Chondrocyte (in vitro differentiated cells): Measurements from ENCODE around the gene RXRA. TPM values are rescaled to one million over a fixed set of nuclear protein-coding genes. Genes with fewer than 3 reads are reported as not detected.

ENCODE experiments used
- DNase-seq: peaks from one replicate; pipeline ENCODE4 v3.0.0; 2021; ENCODE audit warnings: mixed read lengths, low spot score
- H3K27ac Mint-ChIP-seq: one replicate; pipeline ENCODE4 v1.8.0; 2021; ENCODE audit warnings: mild to moderate bottlenecking, moderate library complexity, mixed read lengths; ENCODE audit not compliant: unreplicated experiment
- H3K27me3 Mint-ChIP-seq: 2 replicates; pipeline ENCODE4 v1.8.0; 2021; ENCODE audit warnings: low read depth, mixed read lengths
- H3K36me3 Mint-ChIP-seq: 2 replicates; pipeline ENCODE4 v1.8.0; 2021; ENCODE audit warnings: low read depth, mixed read lengths
- H3K4me1 Mint-ChIP-seq: 2 replicates; pipeline ENCODE4 v1.8.0; 2021; ENCODE audit warnings: low read depth, mild to moderate bottlenecking, mixed read lengths
- H3K4me3 Mint-ChIP-seq: one replicate; pipeline ENCODE4 v1.8.0; 2021; ENCODE audit warnings: mild to moderate bottlenecking, moderate library complexity, mixed read lengths; ENCODE audit not compliant: unreplicated experiment
- H3K9me3 Mint-ChIP-seq: 2 replicates; pipeline ENCODE4 v1.8.0; 2021; ENCODE audit warnings: low read depth, mixed read lengths
- CTCF ChIP-seq: fragments of 200-600 bp; sonication (generic); IDR thresholded peaks from 2 replicates; pipeline ENCODE4 v1.5.0; 2021; ENCODE audit warnings: antibody characterized with exemption, mild to moderate bottlenecking, moderate library complexity
- total RNA-seq: library from RNA; stranded (reverse); gene quantifications from 3 replicates; pipeline ENCODE4 v1.2.1, GENCODE V29; 2021

Gene RXRA
- total RNA-seq, 1 donor from 2014 or later, result 27.3 TPM

- H3K4me3 Mint-ChIP-seq, result no peak overlapping the region
- DNase-seq, result no peak
- H3K27ac Mint-ChIP-seq, result no peak overlapping the region
- no peaks in the 10 kb centered on the region for H3K9me3 Mint-ChIP-seq
- H3K27me3 Mint-ChIP-seq, result no peaks in the 10 kb centered on the region
- no peaks in the 10 kb centered on the region for H3K4me1 Mint-ChIP-seq
- no peak for TF ChIP-seq CTCF
- peaks cover 6% of the 10 kb centered on the region for H3K36me3 Mint-ChIP-seq
Observed at GRCh38 chr9:134424818-134425217, 98.6 kb downstream of the RXRA start.

DNA sequence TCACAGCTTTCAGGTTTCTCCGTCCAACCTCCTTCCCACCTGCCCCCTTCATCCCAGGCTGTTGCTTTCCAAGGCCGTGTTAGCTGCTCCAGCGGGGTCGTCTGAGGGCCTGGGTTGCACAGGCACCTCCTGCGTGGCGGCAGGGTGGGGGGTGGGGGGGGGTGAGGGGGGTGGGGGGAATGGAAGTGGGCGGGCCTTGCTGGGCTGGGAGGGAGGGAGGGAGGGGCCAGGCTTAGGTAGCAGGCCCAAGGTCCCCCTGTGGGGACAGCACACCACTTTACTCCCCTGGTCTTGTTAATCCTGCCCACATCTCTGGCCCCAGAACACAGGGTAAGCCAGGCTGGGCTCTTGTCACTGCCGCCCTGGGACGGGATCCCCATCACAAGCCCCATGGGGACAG is 99.1 kb downstream of the RXRA start:
- Mint-ChIP-seq H3K27ac (no peak overlapping the region), H3K36me3 (peaks cover 6% of the 10 kb centered on the region), H3K4me3 (no peak overlapping the region), H3K9me3 (no peaks in the 10 kb centered on the region), H3K27me3 (no peaks in the 10 kb centered on the region), H3K4me1 (no peaks in the 10 kb centered on the region)
- TF ChIP-seq CTCF, result no peak
- DNase-seq, result no peak

- H3K9me3 Mint-ChIP-seq, result no peaks in the 10 kb centered on the region
- H3K4me1 Mint-ChIP-seq, result no peaks in the 10 kb centered on the region
- H3K36me3 Mint-ChIP-seq, result peaks cover 6% of the 10 kb centered on the region
- DNase-seq, result no peak
- no peak overlapping the region for H3K4me3 Mint-ChIP-seq
- TF ChIP-seq CTCF, result no peak
- H3K27ac Mint-ChIP-seq, result no peak overlapping the region
- H3K27me3 Mint-ChIP-seq, result no peaks in the 10 kb centered on the region
Observed at GRCh38 chr9:134425812-134426211, 99.6 kb downstream of the RXRA start.

GRCh38 chr9:134426436-134426835 is 100.2 kb downstream of the RXRA start:
- Mint-ChIP-seq H3K27me3 (no peaks in the 10 kb centered on the region), H3K4me1 (no peaks in the 10 kb centered on the region)
- no peak for DNase-seq

DNA sequence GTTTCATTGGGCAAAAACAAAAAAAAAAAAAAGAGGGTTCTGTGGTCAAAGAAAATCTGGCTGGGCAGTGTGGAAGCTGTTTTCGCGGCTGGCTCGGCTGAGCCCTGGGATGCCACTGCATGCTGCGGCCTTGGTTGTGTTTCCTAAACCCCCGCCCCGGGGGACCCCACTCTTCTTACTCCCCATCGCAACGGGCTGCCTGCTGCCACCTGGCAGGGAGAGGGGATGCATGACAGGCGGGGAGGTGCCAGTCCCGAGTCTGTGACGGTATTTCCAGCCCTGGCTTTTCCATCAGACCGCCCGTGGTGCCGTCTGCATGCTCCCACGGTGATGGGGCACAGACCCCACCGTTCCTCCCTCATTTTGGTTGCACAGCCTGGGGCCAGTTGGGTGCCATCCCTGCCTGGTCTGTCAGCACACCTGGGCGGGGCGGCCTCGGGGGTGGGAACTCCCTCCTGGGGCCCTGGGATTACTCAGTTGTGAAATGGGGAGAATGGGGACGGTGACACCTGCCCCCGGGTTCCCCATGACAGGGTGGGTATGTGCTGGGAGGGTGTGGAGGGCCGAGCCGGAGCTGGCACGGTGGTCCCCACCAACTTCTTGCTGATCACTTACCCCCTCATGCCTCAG is 101.0 kb downstream of the RXRA start:
- H3K27ac Mint-ChIP-seq, result no peak overlapping the region
- H3K9me3 Mint-ChIP-seq, result no peaks in the 10 kb centered on the region
- no peak overlapping the region for H3K4me3 Mint-ChIP-seq
- H3K27me3 Mint-ChIP-seq, result no peaks in the 10 kb centered on the region
- no peak for DNase-seq
- H3K4me1 Mint-ChIP-seq, result no peaks in the 10 kb centered on the region
- no peak for TF ChIP-seq CTCF
- no peaks in the 10 kb centered on the region for H3K36me3 Mint-ChIP-seq

More at GRCh38 chr9:134426436-134426835, 100.2 kb downstream of the RXRA start:
- Mint-ChIP-seq H3K9me3 (no peaks in the 10 kb centered on the region), H3K4me3 (no peak overlapping the region), H3K36me3 (peaks cover 3% of the 10 kb centered on the region), H3K27ac (no peak overlapping the region)
- no peak for TF ChIP-seq CTCF
